ENCODE data around the gene CHD6.
A peak's percentile ranks its signal among the peaks of the same experiment; 100 is the strongest.

The CHD6 gene

GRCh38 chr20:41457173-41457857 is 160.9 kb downstream of the CHD6 start:
- no peak for DNase-seq

GRCh38 chr20:41456351-41456750 is 161.8 kb downstream of the CHD6 start:
- DNase-seq: no peak

GRCh38 chr20:41454250-41454649 is 163.9 kb downstream of the CHD6 start:
- no peak for DNase-seq

GRCh38 chr20:41453010-41453950 is 164.9 kb downstream of the CHD6 start:
- no peak for DNase-seq

GRCh38 chr20:41452226-41452625 is 166.0 kb downstream of the CHD6 start:
- no peak for DNase-seq

- DNase-seq: no peak
Observed at GRCh38 chr20:41447006-41447405, 171.2 kb downstream of the CHD6 start.

- DNase-seq: no peak
Observed at GRCh38 chr20:41446456-41446855, 171.7 kb downstream of the CHD6 start.

GRCh38 chr20:41444821-41445220 is 173.4 kb downstream of the CHD6 start:
- no peak for DNase-seq

- peak; percentile 22 for DNase-seq
Observed at GRCh38 chr20:41443691-41444090, 174.5 kb downstream of the CHD6 start.

GRCh38 chr20:41440882-41441281 is 177.3 kb downstream of the CHD6 start:
- no peak for DNase-seq

GRCh38 chr20:41437836-41438235 is 180.3 kb downstream of the CHD6 start:
- no peak for DNase-seq

GRCh38 chr20:41436679-41437078 is 181.5 kb downstream of the CHD6 start:
- DNase-seq: peak; percentile 64

GRCh38 chr20:41433203-41433602 is 185.0 kb downstream of the CHD6 start:
- no peak for DNase-seq

- DNase-seq: peak; percentile 30
Observed at GRCh38 chr20:41432746-41433145, 185.4 kb downstream of the CHD6 start.

GRCh38 chr20:41428285-41428684 is 189.9 kb downstream of the CHD6 start:
- peak; percentile 68 for DNase-seq

- DNase-seq: no peak
Observed at GRCh38 chr20:41427833-41428232, 190.3 kb downstream of the CHD6 start.

- no peak for DNase-seq
Observed at GRCh38 chr20:41426976-41427375, 191.2 kb downstream of the CHD6 start.

GRCh38 chr20:41426086-41426830 is 191.9 kb downstream of the CHD6 start:
- DNase-seq: no peak

- DNase-seq: no peak
Observed at GRCh38 chr20:41425180-41425884, 192.8 kb downstream of the CHD6 start.

GRCh38 chr20:41424546-41424945 is 193.6 kb downstream of the CHD6 start:
- no peak for DNase-seq

- no peak for DNase-seq
Observed at GRCh38 chr20:41424011-41424410, 194.2 kb downstream of the CHD6 start.

GRCh38 chr20:41422953-41423352 is 195.2 kb downstream of the CHD6 start:
- no peak for DNase-seq
